ENCODE results near the gene CDKL1.
"Not testable (repeated sequence)": the region's sequence is repeated elsewhere in the genome, so short reads cannot be mapped to it uniquely, and the experiment has no call there.

The CDKL1 gene

GRCh38 chr14:50333014-50333509 lies 63.6 kb downstream of the CDKL1 start:
- 87 to 96% methylated on average over 2 to 3 of the region's 3 CpGs for WGBS, 2 experiments (ENCODE audit: insufficient coverage in 2 of 2)
- peaks cover 15% of the 10 kb centered on the region for H3K36me3 ChIP-seq (ENCODE audit: control insufficient read depth, insufficient read depth, low read length)
- H3K4me3 ChIP-seq (ENCODE audit: extremely low read depth, insufficient read depth, low read length, poor library complexity, severe bottlenecking): no peak overlapping the region
- no peak overlapping the region for H3K27ac ChIP-seq (ENCODE audit: low read depth, low read length, severe bottlenecking)
- H3K4me1 ChIP-seq (ENCODE audit: control insufficient read depth, insufficient read depth, low read length, poor library complexity, severe bottlenecking): peaks cover 20% of the 10 kb centered on the region
- H3K9me3 ChIP-seq (ENCODE audit: control insufficient read depth, low read length): no peaks in the 10 kb centered on the region

GRCh38 chr14:50331596-50331995 lies 65.1 kb downstream of the CDKL1 start:
- H3K4me3 ChIP-seq (ENCODE audit: extremely low read depth, insufficient read depth, low read length, poor library complexity, severe bottlenecking): no peak overlapping the region
- no peak overlapping the region for H3K27ac ChIP-seq (ENCODE audit: low read depth, low read length, severe bottlenecking)
- H3K9me3 ChIP-seq (ENCODE audit: control insufficient read depth, low read length): no peaks in the 10 kb centered on the region

GRCh38 chr14:50321009-50321660 lies 75.5 kb downstream of the CDKL1 start:
- Histone ChIP-seq H3K36me3 (ENCODE audit: control insufficient read depth, insufficient read depth, low read length) (peaks cover 17% of the 10 kb centered on the region), H3K4me3 (ENCODE audit: extremely low read depth, insufficient read depth, low read length, poor library complexity, severe bottlenecking) (no peak overlapping the region), H3K27ac (ENCODE audit: low read depth, low read length, severe bottlenecking) (peak overlapping the region; percentile 67), H3K9me3 (ENCODE audit: control insufficient read depth, low read length) (peaks cover under 1% of the 10 kb centered on the region), H3K4me1 (ENCODE audit: control insufficient read depth, insufficient read depth, low read length, poor library complexity, severe bottlenecking) (peaks cover 8% of the 10 kb centered on the region)
- 42 to 47% methylated on average over 4 of the region's 9 CpGs for WGBS, 2 experiments (ENCODE audit: insufficient coverage in 2 of 2)

More at GRCh38 chr14:50331596-50331995, 65.1 kb downstream of the CDKL1 start:
- Histone ChIP-seq H3K36me3 (ENCODE audit: control insufficient read depth, insufficient read depth, low read length) (peaks cover 17% of the 10 kb centered on the region), H3K4me1 (ENCODE audit: control insufficient read depth, insufficient read depth, low read length, poor library complexity, severe bottlenecking) (peaks cover 19% of the 10 kb centered on the region)

GRCh38 chr14:50320283-50320682 lies 76.4 kb downstream of the CDKL1 start:
- H3K4me3 ChIP-seq (ENCODE audit: extremely low read depth, insufficient read depth, low read length, poor library complexity, severe bottlenecking): no peak overlapping the region
- peaks cover 8% of the 10 kb centered on the region for H3K4me1 ChIP-seq (ENCODE audit: control insufficient read depth, insufficient read depth, low read length, poor library complexity, severe bottlenecking)
- H3K27ac ChIP-seq (ENCODE audit: low read depth, low read length, severe bottlenecking): peak overlapping the region; percentile 67
- peaks cover 12% of the 10 kb centered on the region for H3K36me3 ChIP-seq (ENCODE audit: control insufficient read depth, insufficient read depth, low read length)
- 86 to 89% methylated on average over 7 to 8 of the region's 8 CpGs for WGBS, 2 experiments (ENCODE audit: insufficient coverage in 2 of 2)
- H3K9me3 ChIP-seq (ENCODE audit: control insufficient read depth, low read length): peaks cover 5% of the 10 kb centered on the region

GRCh38 chr14:50319721-50320120 lies 77.0 kb downstream of the CDKL1 start:
- Histone ChIP-seq H3K27ac (ENCODE audit: low read depth, low read length, severe bottlenecking) (no peak overlapping the region), H3K4me3 (ENCODE audit: extremely low read depth, insufficient read depth, low read length, poor library complexity, severe bottlenecking) (no peak overlapping the region), H3K4me1 (ENCODE audit: control insufficient read depth, insufficient read depth, low read length, poor library complexity, severe bottlenecking) (peaks cover 8% of the 10 kb centered on the region), H3K36me3 (ENCODE audit: control insufficient read depth, insufficient read depth, low read length) (peaks cover 12% of the 10 kb centered on the region), H3K9me3 (ENCODE audit: control insufficient read depth, low read length) (peaks cover 5% of the 10 kb centered on the region)
- WGBS, 2 experiments (ENCODE audit: insufficient coverage in 2 of 2): 100% methylated on average over 1 of the region's 2 CpGs; no CpG with 5 or more reads in 1 of the 2 experiments

- peaks cover 7% of the 10 kb centered on the region for H3K9me3 ChIP-seq (ENCODE audit: control insufficient read depth, low read length)
- H3K4me1 ChIP-seq (ENCODE audit: control insufficient read depth, insufficient read depth, low read length, poor library complexity, severe bottlenecking): peaks cover 8% of the 10 kb centered on the region
- H3K27ac ChIP-seq (ENCODE audit: low read depth, low read length, severe bottlenecking): no peak overlapping the region
- no peak overlapping the region for H3K4me3 ChIP-seq (ENCODE audit: extremely low read depth, insufficient read depth, low read length, poor library complexity, severe bottlenecking)
- whole genome bisulfite sequencing, 2 experiments (ENCODE audit: insufficient coverage in 2 of 2): no CpG with 5 or more reads among the region's 1 CpG
- H3K36me3 ChIP-seq (ENCODE audit: control insufficient read depth, insufficient read depth, low read length): peaks cover 8% of the 10 kb centered on the region
Observed at GRCh38 chr14:50319293-50319692, 77.4 kb downstream of the CDKL1 start.

- Histone ChIP-seq H3K9me3 (ENCODE audit: control insufficient read depth, low read length) (peaks cover 15% of the 10 kb centered on the region), H3K4me3 (ENCODE audit: extremely low read depth, insufficient read depth, low read length, poor library complexity, severe bottlenecking) (no peak overlapping the region), H3K4me1 (ENCODE audit: control insufficient read depth, insufficient read depth, low read length, poor library complexity, severe bottlenecking) (peaks cover 8% of the 10 kb centered on the region), H3K36me3 (ENCODE audit: control insufficient read depth, insufficient read depth, low read length) (no peaks in the 10 kb centered on the region), H3K27ac (ENCODE audit: low read depth, low read length, severe bottlenecking) (no peak overlapping the region)
- WGBS, 2 experiments (ENCODE audit: insufficient coverage in 2 of 2): 100% methylated on average over 1 of the region's 4 CpGs; no CpG with 5 or more reads in 1 of the 2 experiments
Observed at GRCh38 chr14:50318031-50318626, 78.6 kb downstream of the CDKL1 start.

GRCh38 chr14:50314098-50314497 lies 82.6 kb downstream of the CDKL1 start:
- not testable (repeated sequence) for H3K4me3 ChIP-seq (ENCODE audit: extremely low read depth, insufficient read depth, low read length, poor library complexity, severe bottlenecking); H3K27ac ChIP-seq (ENCODE audit: low read depth, low read length, severe bottlenecking); H3K36me3 ChIP-seq (ENCODE audit: control insufficient read depth, insufficient read depth, low read length); H3K4me1 ChIP-seq (ENCODE audit: control insufficient read depth, insufficient read depth, low read length, poor library complexity, severe bottlenecking)
- H3K9me3 ChIP-seq (ENCODE audit: control insufficient read depth, low read length): peaks cover 15% of the 10 kb centered on the region
- WGBS, 2 experiments (ENCODE audit: insufficient coverage in 2 of 2): 86 to 100% methylated on average over 1 of the region's 3 CpGs

- H3K4me3 ChIP-seq (ENCODE audit: extremely low read depth, insufficient read depth, low read length, poor library complexity, severe bottlenecking): peak overlapping the region; percentile 61
- peaks cover 15% of the 10 kb centered on the region for H3K9me3 ChIP-seq (ENCODE audit: control insufficient read depth, low read length)
- H3K36me3 ChIP-seq (ENCODE audit: control insufficient read depth, insufficient read depth, low read length): no peaks in the 10 kb centered on the region
- no peaks in the 10 kb centered on the region for H3K4me1 ChIP-seq (ENCODE audit: control insufficient read depth, insufficient read depth, low read length, poor library complexity, severe bottlenecking)
- WGBS, 2 experiments (ENCODE audit: insufficient coverage in 2 of 2): 12 to 15% methylated on average over 12 to 15 of the region's 18 CpGs
- H3K27ac ChIP-seq (ENCODE audit: low read depth, low read length, severe bottlenecking): peak overlapping the region; percentile 92
Observed at GRCh38 chr14:50312734-50313054, 84.0 kb downstream of the CDKL1 start.

- H3K36me3 ChIP-seq (ENCODE audit: control insufficient read depth, insufficient read depth, low read length): no peaks in the 10 kb centered on the region
- peak within 1 kb of the TSS; percentile 92 for H3K27ac ChIP-seq (ENCODE audit: low read depth, low read length, severe bottlenecking)
- 0 to 1% methylated on average over 34 to 39 of the region's 83 CpGs for WGBS, 2 experiments (ENCODE audit: insufficient coverage in 2 of 2)
- H3K4me1 ChIP-seq (ENCODE audit: control insufficient read depth, insufficient read depth, low read length, poor library complexity, severe bottlenecking): no peaks in the 10 kb centered on the region
- peaks cover 15% of the 10 kb centered on the region for H3K9me3 ChIP-seq (ENCODE audit: control insufficient read depth, low read length)
- peak within 1 kb of the TSS; percentile 61 for H3K4me3 ChIP-seq (ENCODE audit: extremely low read depth, insufficient read depth, low read length, poor library complexity, severe bottlenecking)
Observed at GRCh38 chr14:50311972-50312733, 84.5 kb downstream of the CDKL1 start, which contains the start of the genes DMAC2L and L2HGDH. TSS of gene DMAC2L (plus strand) at chr14:50312324. CDS start at chr14:50321488, 9,164 bp downstream. TSS of gene L2HGDH (minus strand) at chr14:50312229. CDS start at chr14:50312150, 79 bp downstream.

All from mesodermal cell (in vitro differentiated cells).